Measurements from ENCODE around the gene VAMP7. TPM values are rescaled to one million over a fixed set of nuclear protein-coding genes. Genes with fewer than 3 reads are reported as not detected.

VAMP7 gene
- total and polyA plus RNA-seq, 8 donors, result 6.4 to 39.7 (median 20.3) TPM

DNA sequence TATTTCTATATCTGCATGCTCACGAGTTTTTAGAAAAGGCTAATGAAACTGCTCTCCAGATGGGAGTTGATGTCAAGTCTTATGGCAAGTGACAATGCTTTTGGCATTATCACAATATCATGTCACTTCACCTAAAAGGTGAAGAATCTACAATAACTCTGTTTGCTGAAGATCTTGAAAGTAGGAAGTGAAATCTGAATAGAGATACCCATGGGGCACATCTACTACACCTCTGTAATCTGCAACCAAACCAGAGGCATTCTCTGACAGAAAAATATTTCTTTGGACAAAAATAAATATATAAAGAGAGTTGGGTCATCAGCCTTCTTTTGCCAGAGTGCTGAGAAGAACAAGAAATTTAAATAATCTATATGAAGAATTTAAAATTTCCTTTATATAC is 3.9 kb upstream of the VAMP7 start:
- no peak overlapping the region for H3K4me3 ChIP-seq
- peaks cover 0 to 16% (median 7%) of the 10 kb centered on the region in 3 donors for H3K27me3 ChIP-seq
- no peak for DNase-seq
- intact Hi-C loops (cut with DNase I; ENCODE audit: low total_unique reads), result no loop called here
- H3K9me3 ChIP-seq, result peaks cover 0 to 10% (median 2%) of the 10 kb centered on the region in 4 donors
- no peaks in the 10 kb centered on the region for H3K36me3 ChIP-seq
- no peak overlapping the region for H3K27ac ChIP-seq
- H3K4me1 ChIP-seq, result peaks cover 0 to 7% (median 3%) of the 10 kb centered on the region in 4 donors
- 13 to 23% (median 20%) methylated on average over 1 of the region's 1 CpG for WGBS, 5 donors
- TF ChIP-seq, protein P1, sequence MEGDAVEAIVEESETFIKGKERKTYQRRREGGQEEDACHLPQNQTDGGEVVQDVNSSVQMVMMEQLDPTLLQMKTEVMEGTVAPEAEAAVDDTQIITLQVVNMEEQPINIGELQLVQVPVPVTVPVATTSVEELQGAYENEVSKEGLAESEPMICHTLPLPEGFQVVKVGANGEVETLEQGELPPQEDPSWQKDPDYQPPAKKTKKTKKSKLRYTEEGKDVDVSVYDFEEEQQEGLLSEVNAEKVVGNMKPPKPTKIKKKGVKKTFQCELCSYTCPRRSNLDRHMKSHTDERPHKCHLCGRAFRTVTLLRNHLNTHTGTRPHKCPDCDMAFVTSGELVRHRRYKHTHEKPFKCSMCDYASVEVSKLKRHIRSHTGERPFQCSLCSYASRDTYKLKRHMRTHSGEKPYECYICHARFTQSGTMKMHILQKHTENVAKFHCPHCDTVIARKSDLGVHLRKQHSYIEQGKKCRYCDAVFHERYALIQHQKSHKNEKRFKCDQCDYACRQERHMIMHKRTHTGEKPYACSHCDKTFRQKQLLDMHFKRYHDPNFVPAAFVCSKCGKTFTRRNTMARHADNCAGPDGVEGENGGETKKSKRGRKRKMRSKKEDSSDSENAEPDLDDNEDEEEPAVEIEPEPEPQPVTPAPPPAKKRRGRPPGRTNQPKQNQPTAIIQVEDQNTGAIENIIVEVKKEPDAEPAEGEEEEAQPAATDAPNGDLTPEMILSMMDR (IDR thresholded peaks at IDR 0.05), result no peak
- TF ChIP-seq POLR2A (IDR thresholded peaks at IDR 0.05) (no peak), EP300 (IDR thresholded peaks at IDR 0.05) (no peak), POLR2AphosphoS5 (IDR thresholded peaks at IDR 0.05) (no peak)

DNA sequence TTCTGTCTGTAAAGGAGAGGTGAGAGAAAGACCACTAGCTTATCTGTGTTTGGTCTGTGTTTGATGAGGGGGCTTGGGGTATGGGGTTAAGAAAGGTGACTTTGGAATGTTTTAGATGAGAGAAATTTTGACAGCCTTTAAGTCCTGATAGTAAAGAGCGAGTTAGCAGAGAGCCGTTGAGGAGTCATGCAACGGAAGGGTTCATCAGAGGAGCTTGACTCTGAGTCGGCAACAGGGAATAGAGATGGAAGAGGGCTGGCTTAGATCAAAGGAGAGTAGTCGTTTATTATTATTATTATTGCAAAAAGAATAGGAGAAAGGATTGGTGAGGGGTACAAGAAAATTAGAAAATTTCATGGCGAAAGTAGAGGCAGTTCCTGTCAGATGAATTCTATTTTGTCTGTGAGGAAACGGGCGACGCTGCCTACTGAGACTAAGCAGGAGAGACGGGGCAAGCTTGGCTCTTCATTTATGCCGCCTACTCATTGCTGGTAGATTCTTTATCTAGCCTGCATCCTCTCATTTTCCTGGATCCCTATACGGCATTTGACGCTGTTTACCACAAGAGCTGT is 473 bp upstream of the VAMP7 start:
- peak in 1 of 2 donors; percentile 18 for DNase-seq
- no peaks in the 10 kb centered on the region for H3K36me3 ChIP-seq
- peak overlapping the region in 4 of 5 donors; percentile 19 to 91 (median 83) for H3K27ac ChIP-seq
- intact Hi-C loops (cut with DNase I; ENCODE audit: low total_unique reads), result no loop called here
- WGBS, 5 donors, result 29 to 40% (median 37%) methylated on average over 13 of the region's 13 CpGs
- H3K9me3 ChIP-seq, result peaks cover 0 to 10% (median 2%) of the 10 kb centered on the region in 4 donors
- no peaks in the 10 kb centered on the region for H3K27me3 ChIP-seq
- peak overlapping the region; percentile 57 to 67 (median 64) for H3K4me3 ChIP-seq
- peaks cover 0 to 15% (median 5%) of the 10 kb centered on the region in 4 donors for H3K4me1 ChIP-seq
- TF ChIP-seq POLR2AphosphoS5 (IDR thresholded peaks at IDR 0.05) (no peak), POLR2A (IDR thresholded peaks at IDR 0.05) (no peak)

DNA sequence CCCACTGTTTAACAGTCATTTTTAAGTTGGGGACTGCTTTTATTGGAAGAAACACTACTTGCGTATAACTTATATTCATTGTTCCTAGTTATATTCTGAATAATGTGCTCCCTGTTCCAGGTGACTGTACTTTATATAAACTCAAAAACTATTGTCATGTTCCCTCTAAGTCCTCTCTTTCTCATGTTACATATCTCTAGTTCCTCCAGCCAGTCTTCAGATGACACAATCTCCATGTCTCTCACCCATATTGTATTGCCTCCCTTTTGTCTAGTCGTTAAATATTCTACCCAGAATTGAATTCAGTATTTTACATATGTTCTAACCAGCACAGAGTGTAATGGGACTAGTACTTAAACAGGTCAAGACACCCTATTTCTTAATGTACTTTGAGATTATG is 5.3 kb downstream of the VAMP7 start:
- TF ChIP-seq, protein P1 (IDR thresholded peaks at IDR 0.05), result no peak
- TF ChIP-seq EP300 (IDR thresholded peaks at IDR 0.05) (no peak), POLR2AphosphoS5 (IDR thresholded peaks at IDR 0.05) (no peak), POLR2A (IDR thresholded peaks at IDR 0.05) (no peak)
- H3K27ac ChIP-seq, result no peak overlapping the region
- H3K36me3 ChIP-seq, result peaks cover 0 to 20% (median 17%) of the 10 kb centered on the region in 4 donors
- peaks cover 0 to 4% (median under 1%) of the 10 kb centered on the region in 4 donors for H3K9me3 ChIP-seq
- DNase-seq, result no peak
- no peak overlapping the region for H3K4me3 ChIP-seq
- intact Hi-C loops (cut with DNase I; ENCODE audit: low total_unique reads), result no loop called here
- 70 to 86% (median 82%) methylated on average over 2 of the region's 2 CpGs for WGBS, 5 donors
- H3K27me3 ChIP-seq, result no peaks in the 10 kb centered on the region
- H3K4me1 ChIP-seq, result peaks cover 0 to 26% (median 5%) of the 10 kb centered on the region in 4 donors

GRCh38 chrX:155888139-155888538 is 7.0 kb downstream of the VAMP7 start:
- no peak overlapping the region for H3K4me3 ChIP-seq
- TF ChIP-seq, protein P1 (IDR thresholded peaks at IDR 0.05), result no peak
- TF ChIP-seq EP300 (IDR thresholded peaks at IDR 0.05) (no peak), POLR2AphosphoS5 (IDR thresholded peaks at IDR 0.05) (no peak), POLR2A (IDR thresholded peaks at IDR 0.05) (no peak)
- H3K4me1 ChIP-seq, result peaks cover 0 to 12% (median 0%) of the 10 kb centered on the region in 4 donors
- H3K9me3 ChIP-seq, result no peaks in the 10 kb centered on the region
- no peaks in the 10 kb centered on the region for H3K27me3 ChIP-seq
- no peak overlapping the region for H3K27ac ChIP-seq
- intact Hi-C loops (cut with DNase I; ENCODE audit: low total_unique reads), result no loop called here
- DNase-seq, result no peak
- WGBS, 5 donors, result 51 to 61% (median 55%) methylated on average over 3 of the region's 3 CpGs
- H3K36me3 ChIP-seq, result peaks cover 0 to 36% (median 31%) of the 10 kb centered on the region in 4 donors

GRCh38 chrX:155889328-155889727 is 8.2 kb downstream of the VAMP7 start:
- peaks cover 0 to 12% (median 0%) of the 10 kb centered on the region in 4 donors for H3K4me1 ChIP-seq
- DNase-seq, result no peak
- H3K27ac ChIP-seq, result no peak overlapping the region
- TF ChIP-seq POLR2A (IDR thresholded peaks at IDR 0.05) (no peak), POLR2AphosphoS5 (IDR thresholded peaks at IDR 0.05) (no peak), EP300 (IDR thresholded peaks at IDR 0.05) (no peak)
- TF ChIP-seq, protein P1 (IDR thresholded peaks at IDR 0.05), result no peak
- H3K27me3 ChIP-seq, result no peaks in the 10 kb centered on the region
- peaks cover 0 to 40% (median 38%) of the 10 kb centered on the region in 4 donors for H3K36me3 ChIP-seq
- intact Hi-C loops (cut with DNase I; ENCODE audit: low total_unique reads), result no loop called here
- H3K4me3 ChIP-seq, result no peak overlapping the region
- no peaks in the 10 kb centered on the region for H3K9me3 ChIP-seq
- WGBS, 5 donors, result 60 to 64% (median 62%) methylated on average over 4 of the region's 4 CpGs
